ENCODE measurements around the gene MICAL3. TPM values are rescaled to one million over a fixed set of nuclear protein-coding genes. Genes with fewer than 3 reads are reported as not detected.
A peak's percentile ranks its signal among the peaks of the same experiment; 100 is the strongest.

MICAL3 gene
- polyA plus RNA-seq, 4 donors, result 3.2 to 31.4 (median 10.0) TPM

GRCh38 chr22:17915188-17915587 lies 109.2 kb downstream of the MICAL3 start:
- Histone ChIP-seq H3K27ac (ENCODE audit: low read depth in 1 of 3, low read length in 2 of 3) (no peak overlapping the region), H3K4me3 (ENCODE audit: low read depth in 1 of 3, low read length in 3 of 3) (no peak overlapping the region), H3K4me1 (ENCODE audit: control insufficient read depth in 3 of 3, insufficient read depth in 2 of 3, low read depth in 1 of 3, low read length in 2 of 3) (peaks cover 0 to 22% (median 9%) of the 10 kb centered on the region in 3 donors), H3K36me3 (ENCODE audit: control insufficient read depth in 3 of 3, insufficient read depth in 2 of 3, low read depth in 1 of 3, low read length in 3 of 3) (peaks cover 0 to 17% (median 0%) of the 10 kb centered on the region in 3 donors), H3K9me3 (ENCODE audit: control insufficient read depth in 2 of 2, insufficient read depth in 1 of 2, low read depth in 1 of 2, low read length in 1 of 2) (no peaks in the 10 kb centered on the region), H3K27me3 (ENCODE audit: control insufficient read depth in 3 of 3, insufficient read depth in 3 of 3, low read length in 3 of 3) (no peaks in the 10 kb centered on the region)
- DNase-seq, result no peak
- no peak for FAIRE-seq
- 93 to 96% (median 95%) methylated on average over 10 of the region's 10 CpGs for WGBS, 3 donors

- Histone ChIP-seq H3K4me1 (ENCODE audit: control insufficient read depth in 3 of 3, insufficient read depth in 2 of 3, low read depth in 1 of 3, low read length in 2 of 3) (peaks cover 0 to 15% (median 6%) of the 10 kb centered on the region in 3 donors), H3K27me3 (ENCODE audit: control insufficient read depth in 3 of 3, insufficient read depth in 3 of 3, low read length in 3 of 3) (no peaks in the 10 kb centered on the region), H3K27ac (ENCODE audit: low read depth in 1 of 3, low read length in 2 of 3) (no peak overlapping the region), H3K9me3 (ENCODE audit: control insufficient read depth in 2 of 2, insufficient read depth in 1 of 2, low read depth in 1 of 2, low read length in 1 of 2) (no peaks in the 10 kb centered on the region), H3K36me3 (ENCODE audit: control insufficient read depth in 3 of 3, insufficient read depth in 2 of 3, low read depth in 1 of 3, low read length in 3 of 3) (peaks cover 0 to 15% (median 0%) of the 10 kb centered on the region in 3 donors), H3K4me3 (ENCODE audit: low read depth in 1 of 3, low read length in 3 of 3) (no peak overlapping the region)
- 81 to 91% (median 85%) methylated on average over 3 of the region's 3 CpGs for WGBS, 3 donors
- DNase-seq (no peak), FAIRE-seq (no peak)
These were observed 109.9 kb downstream of the MICAL3 start for GRCh38 chr22:17914474-17914873.

GRCh38 chr22:17913801-17914347 lies 110.5 kb downstream of the MICAL3 start:
- FAIRE-seq, result no peak
- DNase-seq, result no peak
- Histone ChIP-seq H3K27ac (ENCODE audit: low read depth in 1 of 3, low read length in 2 of 3) (no peak overlapping the region), H3K4me3 (ENCODE audit: low read depth in 1 of 3, low read length in 3 of 3) (no peak overlapping the region), H3K4me1 (ENCODE audit: control insufficient read depth in 3 of 3, insufficient read depth in 2 of 3, low read depth in 1 of 3, low read length in 2 of 3) (peaks cover 0 to 12% (median 6%) of the 10 kb centered on the region in 3 donors), H3K36me3 (ENCODE audit: control insufficient read depth in 3 of 3, insufficient read depth in 2 of 3, low read depth in 1 of 3, low read length in 3 of 3) (peaks cover 0 to 11% (median 0%) of the 10 kb centered on the region in 3 donors), H3K27me3 (ENCODE audit: control insufficient read depth in 3 of 3, insufficient read depth in 3 of 3, low read length in 3 of 3) (no peaks in the 10 kb centered on the region), H3K9me3 (ENCODE audit: control insufficient read depth in 2 of 2, insufficient read depth in 1 of 2, low read depth in 1 of 2, low read length in 1 of 2) (no peaks in the 10 kb centered on the region)
- 82 to 86% (median 85%) methylated on average over 8 of the region's 8 CpGs for WGBS, 3 donors

- WGBS, 3 donors, result 83 to 85% (median 84%) methylated on average over 12 of the region's 12 CpGs
- FAIRE-seq, result no peak
- H3K27ac ChIP-seq (ENCODE audit: low read depth in 1 of 3, low read length in 2 of 3), result no peak overlapping the region
- no peak overlapping the region for H3K4me3 ChIP-seq (ENCODE audit: low read depth in 1 of 3, low read length in 3 of 3)
- H3K9me3 ChIP-seq (ENCODE audit: control insufficient read depth in 2 of 2, insufficient read depth in 1 of 2, low read depth in 1 of 2, low read length in 1 of 2), result no peaks in the 10 kb centered on the region
- H3K36me3 ChIP-seq (ENCODE audit: control insufficient read depth in 3 of 3, insufficient read depth in 2 of 3, low read depth in 1 of 3, low read length in 3 of 3), result peaks cover 0 to 9% (median 0%) of the 10 kb centered on the region in 3 donors
- H3K27me3 ChIP-seq (ENCODE audit: control insufficient read depth in 3 of 3, insufficient read depth in 3 of 3, low read length in 3 of 3), result no peaks in the 10 kb centered on the region
- H3K4me1 ChIP-seq (ENCODE audit: control insufficient read depth in 3 of 3, insufficient read depth in 2 of 3, low read depth in 1 of 3, low read length in 2 of 3), result peaks cover 0 to 12% (median 6%) of the 10 kb centered on the region in 3 donors
- DNase-seq, result no peak
These were observed 111.2 kb downstream of the MICAL3 start for GRCh38 chr22:17912945-17913721.

GRCh38 chr22:17911887-17912286 lies 112.5 kb downstream of the MICAL3 start:
- Histone ChIP-seq H3K36me3 (ENCODE audit: control insufficient read depth in 3 of 3, insufficient read depth in 2 of 3, low read depth in 1 of 3, low read length in 3 of 3) (peaks cover 0 to 19% (median 0%) of the 10 kb centered on the region in 3 donors), H3K4me3 (ENCODE audit: low read depth in 1 of 3, low read length in 3 of 3) (no peak overlapping the region), H3K27ac (ENCODE audit: low read depth in 1 of 3, low read length in 2 of 3) (no peak overlapping the region), H3K4me1 (ENCODE audit: control insufficient read depth in 3 of 3, insufficient read depth in 2 of 3, low read depth in 1 of 3, low read length in 2 of 3) (peaks cover 0 to 4% (median 0%) of the 10 kb centered on the region in 3 donors), H3K27me3 (ENCODE audit: control insufficient read depth in 3 of 3, insufficient read depth in 3 of 3, low read length in 3 of 3) (no peaks in the 10 kb centered on the region), H3K9me3 (ENCODE audit: control insufficient read depth in 2 of 2, insufficient read depth in 1 of 2, low read depth in 1 of 2, low read length in 1 of 2) (no peaks in the 10 kb centered on the region)
- FAIRE-seq, result no peak
- DNase-seq, result no peak
- 96 to 98% (median 97%) methylated on average over 4 of the region's 4 CpGs for WGBS, 3 donors

- 88 to 92% (median 91%) methylated on average over 6 of the region's 6 CpGs for WGBS, 3 donors
- Histone ChIP-seq H3K36me3 (ENCODE audit: control insufficient read depth in 3 of 3, insufficient read depth in 2 of 3, low read depth in 1 of 3, low read length in 3 of 3) (peaks cover 0 to 24% (median 2%) of the 10 kb centered on the region in 3 donors), H3K4me3 (ENCODE audit: low read depth in 1 of 3, low read length in 3 of 3) (no peak overlapping the region), H3K27me3 (ENCODE audit: control insufficient read depth in 3 of 3, insufficient read depth in 3 of 3, low read length in 3 of 3) (no peaks in the 10 kb centered on the region), H3K4me1 (ENCODE audit: control insufficient read depth in 3 of 3, insufficient read depth in 2 of 3, low read depth in 1 of 3, low read length in 2 of 3) (peaks cover 0 to 4% (median 0%) of the 10 kb centered on the region in 3 donors), H3K9me3 (ENCODE audit: control insufficient read depth in 2 of 2, insufficient read depth in 1 of 2, low read depth in 1 of 2, low read length in 1 of 2) (no peaks in the 10 kb centered on the region), H3K27ac (ENCODE audit: low read depth in 1 of 3, low read length in 2 of 3) (peak overlapping the region in 1 of 3 donors; percentile 28)
- FAIRE-seq (no peak), DNase-seq (no peak)
These were observed 113.1 kb downstream of the MICAL3 start for GRCh38 chr22:17911312-17911705.

- peak overlapping the region in 2 of 3 donors; percentile 13 to 28 for H3K27ac ChIP-seq (ENCODE audit: low read depth in 1 of 3, low read length in 2 of 3)
- no peaks in the 10 kb centered on the region for H3K9me3 ChIP-seq (ENCODE audit: control insufficient read depth in 2 of 2, insufficient read depth in 1 of 2, low read depth in 1 of 2, low read length in 1 of 2)
- no peak for FAIRE-seq
These were observed 113.6 kb downstream of the MICAL3 start for GRCh38 chr22:17910561-17911311.

GRCh38 chr22:17907748-17908051 lies 116.7 kb downstream of the MICAL3 start:
- no peak overlapping the region for H3K27ac ChIP-seq (ENCODE audit: low read depth in 1 of 3, low read length in 2 of 3)
- H3K4me1 ChIP-seq (ENCODE audit: control insufficient read depth in 3 of 3, insufficient read depth in 2 of 3, low read depth in 1 of 3, low read length in 2 of 3), result peaks cover 0 to 13% (median 4%) of the 10 kb centered on the region in 3 donors
- 81 to 90% (median 81%) methylated on average over 9 of the region's 9 CpGs for WGBS, 3 donors
- H3K9me3 ChIP-seq (ENCODE audit: control insufficient read depth in 2 of 2, insufficient read depth in 1 of 2, low read depth in 1 of 2, low read length in 1 of 2), result no peaks in the 10 kb centered on the region
- H3K36me3 ChIP-seq (ENCODE audit: control insufficient read depth in 3 of 3, insufficient read depth in 2 of 3, low read depth in 1 of 3, low read length in 3 of 3), result peaks cover 0 to 38% (median 6%) of the 10 kb centered on the region in 3 donors
- no peak overlapping the region for H3K4me3 ChIP-seq (ENCODE audit: low read depth in 1 of 3, low read length in 3 of 3)
- H3K27me3 ChIP-seq (ENCODE audit: control insufficient read depth in 3 of 3, insufficient read depth in 3 of 3, low read length in 3 of 3), result no peaks in the 10 kb centered on the region
- DNase-seq, result no peak
- no peak for FAIRE-seq

More at GRCh38 chr22:17910561-17911311, 113.6 kb downstream of the MICAL3 start:
- H3K4me3 ChIP-seq (ENCODE audit: low read depth in 1 of 3, low read length in 3 of 3), result no peak overlapping the region
- 53 to 84% (median 75%) methylated on average over 12 of the region's 12 CpGs for WGBS, 3 donors
- peaks cover 0 to 30% (median 6%) of the 10 kb centered on the region in 3 donors for H3K36me3 ChIP-seq (ENCODE audit: control insufficient read depth in 3 of 3, insufficient read depth in 2 of 3, low read depth in 1 of 3, low read length in 3 of 3)
- peak in 1 of 2 donors; percentile 35 for DNase-seq
- peaks cover 0 to 4% (median 0%) of the 10 kb centered on the region in 3 donors for H3K4me1 ChIP-seq (ENCODE audit: control insufficient read depth in 3 of 3, insufficient read depth in 2 of 3, low read depth in 1 of 3, low read length in 2 of 3)
- H3K27me3 ChIP-seq (ENCODE audit: control insufficient read depth in 3 of 3, insufficient read depth in 3 of 3, low read length in 3 of 3), result no peaks in the 10 kb centered on the region
